Neural cell (in vitro differentiated cells): Measurements from ENCODE around the gene VAT1L. TPM values are rescaled to one million over a fixed set of nuclear protein-coding genes. Genes with fewer than 3 reads are reported as not detected.

Source experiments
- H2AFZ ChIP-seq: fragments of 200-600, 300-800 bp; sonication (generic), shearing (Covaris generic); 2 replicates; pipeline ENCODE4 v1.6.0; 2014; ENCODE audit warnings: low read depth, mild to moderate bottlenecking, antibody characterized with exemption, low read length, moderate library complexity
- H3F3A ChIP-seq: fragments of 200-600 bp; shearing (Covaris generic); 2 replicates; pipeline ENCODE4 v1.6.1; 2016; ENCODE audit warnings: mild to moderate bottlenecking, moderate library complexity, mixed read lengths, antibody characterized with exemption, low read length; ENCODE audit not compliant: insufficient read depth, poor library complexity, severe bottlenecking
- H3K27ac ChIP-seq: fragments of 200-600, 300-800 bp; sonication (generic), shearing (Covaris generic); 2 replicates; pipeline ENCODE4 v1.5.1; 2014; ENCODE audit warnings: mild to moderate bottlenecking, low read length, moderate library complexity
- H3K27me3 ChIP-seq: fragments of 300-800, 200-600 bp; sonication (generic), shearing (Covaris generic); 2 replicates; pipeline ENCODE4 v1.6.0; 2014; ENCODE audit warnings: mild to moderate bottlenecking, low read depth, low read length, moderate library complexity; ENCODE audit not compliant: insufficient read depth
- H3K36me3 ChIP-seq: fragments of 300-800, 200-600 bp; sonication (generic), shearing (Covaris generic); 2 replicates; pipeline ENCODE4 v1.5.1; 2014; ENCODE audit warnings: mild to moderate bottlenecking, antibody characterized with exemption, low read length, moderate library complexity; ENCODE audit not compliant: insufficient read depth
- H3K4me2 ChIP-seq: fragments of 300-800, 200-600 bp; sonication (generic), shearing (Covaris generic); 2 replicates; pipeline ENCODE4 v1.6.0; 2014; ENCODE audit warnings: mild to moderate bottlenecking, low read length
- H3K4me3 ChIP-seq: fragments of 300-800, 200-600 bp; sonication (generic), shearing (Covaris generic); 2 replicates; pipeline ENCODE4 v1.5.1; 2014; ENCODE audit warnings: mild to moderate bottlenecking, low read length, moderate library complexity
- H3K79me2 ChIP-seq: fragments of 200-600 bp; shearing (Covaris generic); replicated peaks from 2 replicates; pipeline ENCODE4 v1.6.0; 2014; ENCODE audit warnings: mild to moderate bottlenecking, low read length, moderate library complexity; ENCODE audit not compliant: insufficient read depth
- H3K9ac ChIP-seq: fragments of 300-800, 200-600 bp; sonication (generic), shearing (Covaris generic); 2 replicates; pipeline ENCODE4 v1.6.1; 2016; ENCODE audit warnings: mild to moderate bottlenecking, low read length, mixed read lengths
- H3K9me2 ChIP-seq: fragments of 200-600 bp; shearing (Covaris generic); 2 replicates; pipeline ENCODE4 v1.6.1; 2016; ENCODE audit warnings: mild to moderate bottlenecking, low read length, mixed read lengths; ENCODE audit not compliant: insufficient read depth
- H3K9me3 ChIP-seq: fragments of 200-600, 300-800 bp; sonication (generic), shearing (Covaris generic); 2 replicates; pipeline ENCODE4 v1.6.1; 2016; ENCODE audit warnings: mild to moderate bottlenecking, mixed run types, low read length, moderate library complexity, mixed read lengths
- H4K20me1 ChIP-seq: fragments of 200-600 bp; shearing (Covaris generic); 2 replicates; pipeline ENCODE4 v1.6.1; 2016; ENCODE audit warnings: mild to moderate bottlenecking, mixed run types; ENCODE audit not compliant: insufficient read depth
- CTCF ChIP-seq: fragments of 450-650 bp; IDR thresholded peaks from 2 replicates; pipeline ENCODE4 v1.5.1; 2014; ENCODE audit warnings: antibody characterized with exemption, mild to moderate bottlenecking, moderate library complexity; ENCODE audit not compliant: poor library complexity, severe bottlenecking
- EP300 ChIP-seq: fragments of 450-650 bp; conservative IDR thresholded peaks from 2 replicates; pipeline ENCODE4 v1.6.1; 2014; ENCODE audit warnings: antibody characterized with exemption, mild to moderate bottlenecking, moderate library complexity; ENCODE audit not compliant: poor library complexity, severe bottlenecking
- EZH2 ChIP-seq: fragments of 200-600, 300-800 bp; shearing (Covaris generic), sonication (generic); IDR thresholded peaks from 2 replicates; pipeline ENCODE4 v1.6.1; 2014; ENCODE audit warnings: antibody characterized with exemption, low read length, borderline replicate concordance, mild to moderate bottlenecking; ENCODE audit not compliant: insufficient read depth, poor library complexity, severe bottlenecking
- MXI1 ChIP-seq: fragments of 450-650 bp; conservative IDR thresholded peaks from 2 replicates; pipeline ENCODE4 v1.6.1; 2014; ENCODE audit warnings: antibody characterized with exemption, mild to moderate bottlenecking; ENCODE audit not compliant: poor library complexity, severe bottlenecking
- POLR2AphosphoS5 ChIP-seq: IDR thresholded peaks from 2 replicates; pipeline ENCODE4 v1.6.1; 2012
- RAD21 ChIP-seq: fragments of 450-650 bp; conservative IDR thresholded peaks from 2 replicates; pipeline ENCODE4 v1.6.1; 2014; ENCODE audit warnings: antibody characterized with exemption, mild to moderate bottlenecking, moderate library complexity
- SMC3 ChIP-seq: fragments of 450-650 bp; conservative IDR thresholded peaks from 2 replicates; pipeline ENCODE4 v1.6.1; 2014; ENCODE audit warnings: antibody characterized with exemption, mild to moderate bottlenecking, moderate library complexity; ENCODE audit not compliant: poor library complexity
- TAF1 ChIP-seq: IDR thresholded peaks from 2 replicates; pipeline ENCODE4 v1.6.1; 2012; ENCODE audit warnings: low read depth
- polyA plus RNA-seq: library from polyadenylated mRNA; depleted of rRNA; stranded (reverse); fragments of >200 nt; gene quantifications from 2 replicates; pipeline ENCODE4 v1.2.3, GENCODE V29; 2014
- TF ChIP-seq, protein P1 (sequence below): IDR thresholded peaks from 2 replicates; pipeline ENCODE4 v1.6.1; 2012; ENCODE audit warnings: borderline replicate concordance

VAT1L gene
- polyA plus RNA-seq, 1 donor from 2014 or later, result 54.5 TPM

- Histone ChIP-seq H4K20me1 (no peaks in the 10 kb centered on the region), H3K9ac (no peak overlapping the region), H3K79me2 (peaks cover 14% of the 10 kb centered on the region), H3K9me3 (no peaks in the 10 kb centered on the region), H2AFZ (no peak overlapping the region), H3K27ac (no peak overlapping the region), H3K36me3 (no peaks in the 10 kb centered on the region), H3K27me3 (no peaks in the 10 kb centered on the region), H3K4me2 (no peak overlapping the region), H3K4me3 (no peak overlapping the region), H3F3A (no peaks in the 10 kb centered on the region), H3K9me2 (no peaks in the 10 kb centered on the region)
- TF ChIP-seq EP300 (no peak), CTCF (no peak), SMC3 (no peak), TAF1 (no peak), POLR2AphosphoS5 (no peak), MXI1 (no peak), EZH2 (no peak), RAD21 (no peak)
- TF ChIP-seq, protein P1, sequence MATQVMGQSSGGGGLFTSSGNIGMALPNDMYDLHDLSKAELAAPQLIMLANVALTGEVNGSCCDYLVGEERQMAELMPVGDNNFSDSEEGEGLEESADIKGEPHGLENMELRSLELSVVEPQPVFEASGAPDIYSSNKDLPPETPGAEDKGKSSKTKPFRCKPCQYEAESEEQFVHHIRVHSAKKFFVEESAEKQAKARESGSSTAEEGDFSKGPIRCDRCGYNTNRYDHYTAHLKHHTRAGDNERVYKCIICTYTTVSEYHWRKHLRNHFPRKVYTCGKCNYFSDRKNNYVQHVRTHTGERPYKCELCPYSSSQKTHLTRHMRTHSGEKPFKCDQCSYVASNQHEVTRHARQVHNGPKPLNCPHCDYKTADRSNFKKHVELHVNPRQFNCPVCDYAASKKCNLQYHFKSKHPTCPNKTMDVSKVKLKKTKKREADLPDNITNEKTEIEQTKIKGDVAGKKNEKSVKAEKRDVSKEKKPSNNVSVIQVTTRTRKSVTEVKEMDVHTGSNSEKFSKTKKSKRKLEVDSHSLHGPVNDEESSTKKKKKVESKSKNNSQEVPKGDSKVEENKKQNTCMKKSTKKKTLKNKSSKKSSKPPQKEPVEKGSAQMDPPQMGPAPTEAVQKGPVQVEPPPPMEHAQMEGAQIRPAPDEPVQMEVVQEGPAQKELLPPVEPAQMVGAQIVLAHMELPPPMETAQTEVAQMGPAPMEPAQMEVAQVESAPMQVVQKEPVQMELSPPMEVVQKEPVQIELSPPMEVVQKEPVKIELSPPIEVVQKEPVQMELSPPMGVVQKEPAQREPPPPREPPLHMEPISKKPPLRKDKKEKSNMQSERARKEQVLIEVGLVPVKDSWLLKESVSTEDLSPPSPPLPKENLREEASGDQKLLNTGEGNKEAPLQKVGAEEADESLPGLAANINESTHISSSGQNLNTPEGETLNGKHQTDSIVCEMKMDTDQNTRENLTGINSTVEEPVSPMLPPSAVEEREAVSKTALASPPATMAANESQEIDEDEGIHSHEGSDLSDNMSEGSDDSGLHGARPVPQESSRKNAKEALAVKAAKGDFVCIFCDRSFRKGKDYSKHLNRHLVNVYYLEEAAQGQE, result no peak
These were observed 3.0 kb upstream of the VAT1L start for GRCh38 chr16:77785373-77785764.

DNA sequence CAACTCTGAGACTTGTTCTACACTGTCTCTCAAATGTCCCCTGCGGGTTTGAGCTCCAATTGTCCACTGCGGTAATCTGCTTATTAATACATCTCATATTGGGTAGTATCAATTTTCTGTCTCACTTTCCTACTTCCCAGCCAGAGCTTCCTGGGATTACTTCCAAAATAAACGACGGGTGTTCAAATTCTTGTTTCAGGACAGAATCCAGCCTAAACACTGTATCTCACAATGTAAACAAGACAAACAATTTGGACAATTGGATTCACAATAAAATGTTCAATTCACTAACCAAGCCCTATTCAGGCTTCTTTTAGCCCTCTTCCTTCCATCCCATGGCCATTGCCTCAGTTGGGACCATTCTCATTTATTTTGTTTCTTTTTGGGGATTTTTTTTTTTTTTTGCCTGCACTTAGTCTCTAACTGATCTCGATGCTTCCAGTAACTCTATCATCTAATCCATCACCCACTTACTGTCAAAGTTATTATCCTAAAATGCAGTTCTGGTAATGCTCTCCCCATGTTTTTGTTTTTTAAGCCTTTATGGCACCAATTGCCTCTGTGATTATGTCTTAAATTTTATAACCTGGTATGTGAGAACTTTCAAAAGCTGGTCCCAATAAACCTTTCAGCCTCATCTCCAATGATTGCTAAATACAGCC lies 2.0 kb upstream of the VAT1L start:
- H3K9ac ChIP-seq, result no peak overlapping the region
- H3K27me3 ChIP-seq, result no peaks in the 10 kb centered on the region
- H3K79me2 ChIP-seq, result peaks cover 16% of the 10 kb centered on the region
- H3K9me2 ChIP-seq, result no peaks in the 10 kb centered on the region
- H4K20me1 ChIP-seq, result no peaks in the 10 kb centered on the region
- no peaks in the 10 kb centered on the region for H3F3A ChIP-seq
- no peak overlapping the region for H3K4me3 ChIP-seq
- no peak overlapping the region for H2AFZ ChIP-seq
- no peaks in the 10 kb centered on the region for H3K9me3 ChIP-seq
- no peak overlapping the region for H3K4me2 ChIP-seq
- H3K27ac ChIP-seq, result no peak overlapping the region
- no peak for TF ChIP-seq EP300
- TF ChIP-seq, protein P1, result no peak
- TF ChIP-seq RAD21, result no peak
- TF ChIP-seq EZH2, result no peak
- no peak for TF ChIP-seq SMC3
- no peak for TF ChIP-seq TAF1
- TF ChIP-seq CTCF, result no peak
- no peak for TF ChIP-seq POLR2AphosphoS5
- TF ChIP-seq MXI1, result no peak
- H3K36me3 ChIP-seq, result no peaks in the 10 kb centered on the region
